ENCODE data around the gene SLC12A8. TPM values are rescaled to one million over a fixed set of nuclear protein-coding genes. Genes with fewer than 3 reads are reported as not detected.
"Not testable (repeated sequence)": the region's sequence is repeated elsewhere in the genome, so short reads cannot be mapped to it uniquely, and the experiment has no call there.

The SLC12A8 gene
- total and polyA plus RNA-seq, 4 donors = 4.2 to 5.2 (median 4.9) TPM

DNA sequence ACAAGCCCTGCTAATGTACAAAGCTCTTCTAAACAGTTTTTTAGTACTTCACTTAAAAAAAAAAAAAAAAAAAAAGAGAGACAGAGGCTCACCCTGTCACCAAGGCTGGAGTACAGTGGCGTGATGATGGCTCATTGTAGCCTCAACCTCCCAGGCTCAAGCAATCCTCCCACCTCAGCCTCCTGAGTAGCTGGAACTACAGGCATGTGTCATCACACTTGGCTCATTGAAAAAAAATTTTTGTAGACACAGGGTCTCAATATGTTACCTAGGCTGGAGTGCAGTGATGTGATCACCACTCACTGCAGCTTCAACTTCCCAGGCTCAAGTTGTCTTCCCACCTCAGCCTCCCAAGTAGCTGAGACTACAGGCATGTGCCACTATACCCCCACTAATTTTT, 109.1 kb downstream of the SLC12A8 start:
- 100% methylated on average over 1 of the region's 1 CpG for WGBS (ENCODE audit: insufficient coverage)
- no peaks in the 10 kb centered on the region for H3K27me3 ChIP-seq (ENCODE audit: control insufficient read depth, insufficient read depth, low read length)
- H3K4me1 ChIP-seq (ENCODE audit: control insufficient read depth, insufficient read depth, low read length) = no peaks in the 10 kb centered on the region
- peaks cover 6% of the 10 kb centered on the region for H3K36me3 ChIP-seq (ENCODE audit: control insufficient read depth, insufficient read depth, low read length)
- no peak overlapping the region for H3K27ac ChIP-seq (ENCODE audit: low read depth, low read length)
- DNase-seq (ENCODE audit: low read depth in 4 of 6, low spot score in 6 of 6) = no peak
- peaks cover 2% of the 10 kb centered on the region for H3K9me3 ChIP-seq (ENCODE audit: control insufficient read depth, insufficient read depth, low read length)
- no peak overlapping the region for H3K4me3 ChIP-seq (ENCODE audit: low read depth, low read length)

DNA sequence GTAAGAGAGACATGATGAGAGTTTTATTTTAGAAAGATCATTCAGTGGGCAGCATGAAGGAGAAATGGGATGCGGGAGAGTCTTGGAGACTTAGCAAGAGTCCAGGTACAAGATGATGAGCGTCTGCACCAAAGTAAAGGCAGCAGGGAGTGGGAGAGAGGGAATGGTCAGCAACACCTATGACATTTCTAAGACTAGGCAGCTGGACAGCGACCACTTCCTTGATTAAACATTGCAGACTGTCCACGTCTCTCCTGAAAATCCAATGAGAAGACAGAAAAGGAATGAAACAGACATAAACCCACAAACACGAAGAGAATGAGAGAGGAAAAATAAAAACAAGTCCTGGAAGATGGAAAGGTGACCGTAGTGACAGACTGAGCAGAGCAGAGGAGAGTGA, 110.1 kb downstream of the SLC12A8 start:
- WGBS (ENCODE audit: insufficient coverage) = 85% methylated on average over 5 of the region's 6 CpGs
- H3K27ac ChIP-seq (ENCODE audit: low read depth, low read length) = no peak overlapping the region
- H3K27me3 ChIP-seq (ENCODE audit: control insufficient read depth, insufficient read depth, low read length) = no peaks in the 10 kb centered on the region
- H3K9me3 ChIP-seq (ENCODE audit: control insufficient read depth, insufficient read depth, low read length) = peaks cover 2% of the 10 kb centered on the region
- H3K4me1 ChIP-seq (ENCODE audit: control insufficient read depth, insufficient read depth, low read length) = no peaks in the 10 kb centered on the region
- H3K36me3 ChIP-seq (ENCODE audit: control insufficient read depth, insufficient read depth, low read length) = peaks cover 2% of the 10 kb centered on the region
- no peak for DNase-seq (ENCODE audit: low read depth in 4 of 6, low spot score in 6 of 6)
- H3K4me3 ChIP-seq (ENCODE audit: low read depth, low read length) = no peak overlapping the region

DNA sequence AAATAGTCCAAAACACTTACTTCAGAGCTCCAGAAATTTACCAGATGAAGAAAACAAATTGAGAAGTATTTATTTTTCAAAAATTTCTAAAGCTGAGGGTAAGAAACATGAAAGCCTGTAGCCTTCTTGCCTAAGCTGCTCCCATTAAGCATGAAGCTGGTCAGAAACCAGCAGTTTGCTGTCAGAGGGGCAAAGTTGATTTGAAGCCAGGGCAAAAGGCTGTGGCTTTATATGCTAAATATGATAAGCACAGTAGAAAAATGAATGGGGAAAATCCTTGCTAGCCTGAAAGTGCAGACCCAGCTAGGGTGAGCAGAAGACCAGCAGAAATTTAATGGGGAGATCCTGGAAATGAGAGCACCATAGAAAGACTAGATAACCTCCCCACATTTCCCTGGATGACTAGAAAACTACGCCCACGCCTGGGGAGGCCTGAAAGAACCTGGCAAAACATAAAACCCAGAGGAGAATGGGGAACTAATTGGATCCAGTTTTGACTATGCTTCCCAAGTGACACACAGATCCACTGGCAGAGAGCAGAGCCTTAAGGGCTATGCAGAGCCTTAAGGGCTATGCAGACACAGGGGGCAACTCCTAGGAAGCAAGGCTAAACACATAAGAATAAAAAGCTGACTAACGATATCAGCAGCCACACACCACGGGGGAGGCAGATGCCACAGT, 113.8 kb downstream of the SLC12A8 start:
- Histone ChIP-seq H3K27me3 (ENCODE audit: control insufficient read depth, insufficient read depth, low read length) (no peaks in the 10 kb centered on the region), H3K27ac (ENCODE audit: low read depth, low read length) (no peak overlapping the region), H3K4me1 (ENCODE audit: control insufficient read depth, insufficient read depth, low read length) (no peaks in the 10 kb centered on the region), H3K9me3 (ENCODE audit: control insufficient read depth, insufficient read depth, low read length) (peaks cover 2% of the 10 kb centered on the region), H3K36me3 (ENCODE audit: control insufficient read depth, insufficient read depth, low read length) (no peaks in the 10 kb centered on the region), H3K4me3 (ENCODE audit: low read depth, low read length) (no peak overlapping the region)
- DNase-seq (ENCODE audit: low read depth in 4 of 6, low spot score in 6 of 6) = no peak
- WGBS (ENCODE audit: insufficient coverage) = 80% methylated on average over 1 of the region's 4 CpGs

DNA sequence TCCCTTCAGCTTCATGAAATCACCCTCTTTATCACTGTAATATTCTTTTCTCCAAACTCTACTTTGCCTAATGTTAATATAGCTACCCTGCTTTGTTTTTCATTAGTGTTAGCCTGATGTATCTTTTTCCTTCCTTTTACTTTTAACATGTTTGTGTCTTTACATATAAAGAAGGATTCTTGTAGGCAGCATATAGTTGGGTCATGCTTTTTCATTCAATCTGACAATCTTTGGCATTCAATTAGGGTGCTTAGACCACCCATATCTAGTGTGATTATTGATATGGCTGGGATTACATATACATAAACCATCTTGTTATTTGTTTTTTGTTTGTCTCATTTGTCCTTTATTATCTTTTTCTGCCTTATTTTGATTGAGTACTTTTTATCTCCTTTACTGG, 121.9 kb downstream of the SLC12A8 start:
- H3K4me1 ChIP-seq (ENCODE audit: control insufficient read depth, insufficient read depth, low read length) = peaks cover 4% of the 10 kb centered on the region
- H3K9me3 ChIP-seq (ENCODE audit: control insufficient read depth, insufficient read depth, low read length) = no peaks in the 10 kb centered on the region
- no peak for DNase-seq (ENCODE audit: low read depth in 4 of 6, low spot score in 6 of 6)
- no peak overlapping the region for H3K27ac ChIP-seq (ENCODE audit: low read depth, low read length)
- H3K36me3 ChIP-seq (ENCODE audit: control insufficient read depth, insufficient read depth, low read length) = peaks cover 2% of the 10 kb centered on the region
- no peaks in the 10 kb centered on the region for H3K27me3 ChIP-seq (ENCODE audit: control insufficient read depth, insufficient read depth, low read length)
- H3K4me3 ChIP-seq (ENCODE audit: low read depth, low read length) = no peak overlapping the region

DNA sequence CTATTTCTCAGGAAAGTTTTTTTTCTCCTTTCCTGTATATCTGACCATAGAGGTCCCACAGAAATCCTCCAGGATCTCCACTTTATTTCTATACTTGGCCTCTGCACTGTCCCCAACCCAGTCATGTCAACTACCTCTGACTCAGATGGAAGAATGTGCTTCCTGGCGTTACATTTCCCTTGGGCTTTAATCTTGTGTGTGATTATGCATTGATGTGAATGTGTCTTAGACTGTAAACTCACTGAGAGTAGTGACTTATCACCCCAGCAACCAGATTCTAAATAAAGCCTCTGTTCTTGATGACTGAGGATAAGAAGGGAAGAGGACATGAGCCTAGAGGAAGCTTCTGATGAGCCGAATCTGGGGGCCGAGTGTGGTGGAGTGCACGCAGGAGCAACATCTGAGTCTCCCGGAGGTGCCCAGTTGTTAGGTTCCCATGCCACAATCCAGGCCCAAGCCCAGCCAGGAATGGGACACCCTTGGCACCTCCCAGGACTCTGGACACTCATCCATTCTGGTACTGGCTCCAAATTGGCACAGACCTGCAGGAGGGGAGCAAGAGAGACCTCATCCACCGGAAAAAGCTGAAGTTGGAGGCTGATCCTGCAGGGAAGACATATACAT, 124.7 kb downstream of the SLC12A8 start:
- Histone ChIP-seq H3K27me3 (ENCODE audit: control insufficient read depth, insufficient read depth, low read length) (no peaks in the 10 kb centered on the region), H3K9me3 (ENCODE audit: control insufficient read depth, insufficient read depth, low read length) (no peaks in the 10 kb centered on the region), H3K27ac (ENCODE audit: low read depth, low read length) (no peak overlapping the region), H3K4me1 (ENCODE audit: control insufficient read depth, insufficient read depth, low read length) (peaks cover 4% of the 10 kb centered on the region), H3K4me3 (ENCODE audit: low read depth, low read length) (no peak overlapping the region), H3K36me3 (ENCODE audit: control insufficient read depth, insufficient read depth, low read length) (peaks cover 2% of the 10 kb centered on the region)
- no peak for DNase-seq (ENCODE audit: low read depth in 4 of 6, low spot score in 6 of 6)
- WGBS (ENCODE audit: insufficient coverage) = 90% methylated on average over 4 of the region's 6 CpGs

DNA sequence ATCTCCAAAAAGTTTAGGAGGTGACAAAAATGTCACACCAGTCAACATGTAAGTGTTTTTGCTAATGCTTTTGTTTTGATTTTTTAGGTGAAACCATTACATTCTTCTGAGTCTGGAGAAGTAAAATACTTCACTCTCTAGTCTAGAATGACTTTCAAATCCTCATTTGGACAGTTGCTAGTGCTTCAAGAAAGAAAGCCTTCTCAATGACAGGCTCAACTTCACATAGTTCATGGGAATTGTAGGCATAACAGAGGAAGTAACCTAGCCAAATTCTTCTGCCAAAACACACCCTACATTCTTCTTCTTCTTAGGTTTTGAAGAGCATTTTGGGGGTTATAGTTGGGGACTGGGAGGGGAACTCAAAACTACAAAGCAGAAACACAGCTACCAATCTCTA, 127.4 kb downstream of the SLC12A8 start:
- Histone ChIP-seq H3K4me1 (ENCODE audit: control insufficient read depth, insufficient read depth, low read length) (peaks cover 4% of the 10 kb centered on the region), H3K27me3 (ENCODE audit: control insufficient read depth, insufficient read depth, low read length) (no peaks in the 10 kb centered on the region), H3K9me3 (ENCODE audit: control insufficient read depth, insufficient read depth, low read length) (no peaks in the 10 kb centered on the region), H3K4me3 (ENCODE audit: low read depth, low read length) (no peak overlapping the region), H3K27ac (ENCODE audit: low read depth, low read length) (no peak overlapping the region), H3K36me3 (ENCODE audit: control insufficient read depth, insufficient read depth, low read length) (peaks cover 2% of the 10 kb centered on the region)
- DNase-seq (ENCODE audit: low read depth in 4 of 6, low spot score in 6 of 6) = no peak

DNA sequence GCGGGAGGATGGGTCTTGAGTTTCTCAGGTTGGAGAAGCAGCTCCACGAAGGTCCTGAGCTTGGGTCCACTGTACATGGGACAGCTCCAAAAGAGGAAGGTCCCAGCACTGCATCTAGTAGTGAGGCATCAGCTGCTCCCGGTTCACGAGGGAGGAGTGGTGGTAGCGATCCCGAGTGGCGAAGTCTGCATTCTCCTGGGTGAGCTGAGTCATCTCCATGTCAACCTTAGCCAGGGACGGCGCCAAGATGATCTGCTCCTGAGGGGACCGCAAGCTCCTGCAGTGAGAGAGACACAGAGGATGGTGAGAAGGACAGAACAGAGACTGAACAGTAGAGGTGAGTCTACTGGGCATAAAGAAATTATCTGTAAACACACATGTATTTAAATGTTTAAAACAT, 128.8 kb downstream of the SLC12A8 start:
- Histone ChIP-seq H3K27me3 (ENCODE audit: control insufficient read depth, insufficient read depth, low read length) (no peaks in the 10 kb centered on the region), H3K4me1 (ENCODE audit: control insufficient read depth, insufficient read depth, low read length) (peaks cover 4% of the 10 kb centered on the region), H3K9me3 (ENCODE audit: control insufficient read depth, insufficient read depth, low read length) (no peaks in the 10 kb centered on the region), H3K36me3 (ENCODE audit: control insufficient read depth, insufficient read depth, low read length) (peaks cover 2% of the 10 kb centered on the region), H3K27ac (ENCODE audit: low read depth, low read length) (no peak overlapping the region), H3K4me3 (ENCODE audit: low read depth, low read length) (no peak overlapping the region)
- no peak for DNase-seq (ENCODE audit: low read depth in 4 of 6, low spot score in 6 of 6)
- WGBS (ENCODE audit: insufficient coverage) = 57% methylated on average over 10 of the region's 10 CpGs

DNA sequence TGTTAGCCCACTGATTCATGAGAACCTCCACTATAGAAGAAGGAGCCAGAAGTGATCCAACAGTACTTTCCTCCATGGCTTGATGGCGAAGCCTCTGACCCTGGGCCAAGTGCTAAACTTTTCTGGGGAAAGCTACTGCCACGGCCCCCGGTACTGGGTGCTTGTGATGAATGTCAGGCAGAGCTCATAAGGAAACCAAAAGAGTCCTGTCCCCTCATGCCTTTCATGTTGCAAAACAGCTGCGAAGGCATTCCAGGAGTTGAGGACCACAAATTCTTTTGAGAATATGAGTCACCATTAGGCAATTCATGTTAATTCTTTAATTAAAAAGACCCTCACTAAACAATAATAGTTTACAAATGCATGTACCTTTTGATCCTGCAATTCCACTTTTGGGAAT, 130.2 kb downstream of the SLC12A8 start:
- not testable (repeated sequence) for H3K27me3 ChIP-seq (ENCODE audit: control insufficient read depth, insufficient read depth, low read length); H3K4me3 ChIP-seq (ENCODE audit: low read depth, low read length); H3K4me1 ChIP-seq (ENCODE audit: control insufficient read depth, insufficient read depth, low read length); DNase-seq (ENCODE audit: low read depth in 4 of 6, low spot score in 6 of 6); H3K27ac ChIP-seq (ENCODE audit: low read depth, low read length); H3K9me3 ChIP-seq (ENCODE audit: control insufficient read depth, insufficient read depth, low read length); H3K36me3 ChIP-seq (ENCODE audit: control insufficient read depth, insufficient read depth, low read length)
- 76% methylated on average over 3 of the region's 4 CpGs for WGBS (ENCODE audit: insufficient coverage)

DNA sequence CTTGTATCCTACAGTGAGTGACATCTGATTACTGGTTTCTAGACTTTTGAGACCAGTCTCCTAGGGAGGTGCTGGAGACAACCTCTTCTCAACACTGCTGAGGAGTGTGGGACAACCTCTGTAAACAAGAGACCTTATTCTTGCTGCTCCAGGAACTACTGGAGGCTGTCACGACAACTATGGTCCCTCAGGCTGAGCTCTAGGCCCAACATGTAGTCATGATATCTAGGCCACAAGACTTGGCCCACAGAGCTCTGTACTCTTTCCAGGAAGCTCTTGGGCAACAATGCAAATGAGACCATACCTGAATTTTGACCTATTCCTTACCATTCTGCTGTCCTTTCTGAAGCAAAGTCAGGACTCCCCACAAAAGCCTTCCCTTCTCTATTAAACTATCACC, 132.5 kb downstream of the SLC12A8 start:
- Histone ChIP-seq H3K4me3 (ENCODE audit: low read depth, low read length) (no peak overlapping the region), H3K27me3 (ENCODE audit: control insufficient read depth, insufficient read depth, low read length) (no peaks in the 10 kb centered on the region), H3K36me3 (ENCODE audit: control insufficient read depth, insufficient read depth, low read length) (no peaks in the 10 kb centered on the region), H3K27ac (ENCODE audit: low read depth, low read length) (no peak overlapping the region), H3K9me3 (ENCODE audit: control insufficient read depth, insufficient read depth, low read length) (no peaks in the 10 kb centered on the region), H3K4me1 (ENCODE audit: control insufficient read depth, insufficient read depth, low read length) (no peaks in the 10 kb centered on the region)
- DNase-seq (ENCODE audit: low read depth in 4 of 6, low spot score in 6 of 6) = no peak
- 94% methylated on average over 1 of the region's 1 CpG for WGBS (ENCODE audit: insufficient coverage)

DNA sequence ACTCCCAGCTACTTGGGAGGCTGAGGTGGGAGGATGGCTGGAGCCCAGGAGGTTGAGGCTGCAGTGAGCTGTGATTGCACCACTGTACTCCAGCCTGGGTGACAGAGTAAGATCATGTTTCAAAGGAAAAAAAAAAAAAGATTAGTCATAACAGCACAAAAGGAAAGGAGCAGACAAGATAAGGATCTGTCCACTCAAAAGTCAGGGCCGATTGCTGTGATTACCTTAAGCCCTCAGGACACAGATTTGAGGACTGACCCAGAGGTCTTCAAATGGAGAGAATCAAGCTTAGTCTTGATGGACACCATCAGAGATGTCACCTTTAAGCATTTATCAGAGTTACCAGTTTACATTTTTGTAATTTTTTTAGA, 132.9 kb downstream of the SLC12A8 start:
- no peak for DNase-seq (ENCODE audit: low read depth in 4 of 6, low spot score in 6 of 6)
- H3K4me3 ChIP-seq (ENCODE audit: low read depth, low read length) = no peak overlapping the region
- H3K9me3 ChIP-seq (ENCODE audit: control insufficient read depth, insufficient read depth, low read length) = no peaks in the 10 kb centered on the region
- H3K36me3 ChIP-seq (ENCODE audit: control insufficient read depth, insufficient read depth, low read length) = no peaks in the 10 kb centered on the region
- no peaks in the 10 kb centered on the region for H3K4me1 ChIP-seq (ENCODE audit: control insufficient read depth, insufficient read depth, low read length)
- no peak overlapping the region for H3K27ac ChIP-seq (ENCODE audit: low read depth, low read length)
- WGBS (ENCODE audit: insufficient coverage) = 100% methylated on average over 1 of the region's 1 CpG
- H3K27me3 ChIP-seq (ENCODE audit: control insufficient read depth, insufficient read depth, low read length) = no peaks in the 10 kb centered on the region

All from spinal cord (tissue), 10 donors.